ENCODE results near the gene CAMK1G. TPM values are rescaled to one million over a fixed set of nuclear protein-coding genes. Genes with fewer than 3 reads are reported as not detected.
A peak's percentile ranks its signal among the peaks of the same experiment; 100 is the strongest.

The CAMK1G gene
- total and polyA plus RNA-seq, 2 donors = 0.14 to 0.27 TPM

DNA sequence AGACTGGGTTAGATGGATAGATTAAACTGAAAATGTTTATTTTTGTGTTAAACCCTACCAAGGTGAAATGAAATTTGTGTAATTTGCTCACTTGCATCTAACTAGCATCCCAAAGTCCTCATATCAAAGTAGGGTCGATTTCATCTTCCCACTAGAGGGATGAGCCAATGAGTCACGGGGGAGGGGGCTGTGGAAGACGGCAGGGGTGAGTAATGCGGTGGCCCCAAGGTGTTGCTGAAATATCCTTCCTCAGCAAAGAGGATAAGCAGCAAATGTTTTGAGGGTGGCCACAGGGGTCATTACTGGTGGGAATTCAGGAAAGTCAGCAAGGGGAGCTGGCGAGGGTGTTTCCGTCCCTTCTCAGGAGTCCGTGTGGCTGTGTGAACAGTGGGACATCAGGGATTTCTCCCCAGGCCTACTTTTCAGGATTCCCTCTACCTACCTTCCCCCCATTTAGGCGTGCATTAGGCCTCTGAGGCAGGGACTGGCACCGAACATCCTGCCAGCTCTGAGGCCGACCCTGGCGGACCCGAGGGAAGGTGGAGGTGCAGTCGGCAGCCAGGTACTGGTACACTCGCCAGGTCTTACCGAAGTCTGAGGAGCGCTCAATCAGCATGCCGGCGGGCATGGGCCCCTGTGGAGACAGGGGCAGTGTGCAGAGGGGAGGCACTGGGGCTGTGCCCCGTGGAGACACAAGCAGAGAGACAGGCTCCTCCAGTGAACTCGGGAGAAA is 50.7 kb downstream of the CAMK1G start:
- 94% methylated on average over 20 of the region's 20 CpGs for WGBS
- no peaks in the 10 kb centered on the region for H3K4me1 ChIP-seq (ENCODE audit: control insufficient read depth in 2 of 2, insufficient read depth in 2 of 2, low read length in 2 of 2)
- peaks cover 0 to 7% of the 10 kb centered on the region in 2 donors for H3K27me3 ChIP-seq (ENCODE audit: control insufficient read depth in 2 of 2, insufficient read depth in 1 of 2, low read length in 1 of 2)
- H3K27ac ChIP-seq (ENCODE audit: low read depth in 1 of 2, low read length in 1 of 2) = no peak overlapping the region
- no peaks in the 10 kb centered on the region for H3K9me3 ChIP-seq (ENCODE audit: control insufficient read depth in 2 of 2, insufficient read depth in 1 of 2, low read length in 1 of 2)
- H3K36me3 ChIP-seq (ENCODE audit: control insufficient read depth in 2 of 2, insufficient read depth in 2 of 2, low read length in 1 of 2) = no peaks in the 10 kb centered on the region
- no peak for DNase-seq (ENCODE audit: low read depth in 6 of 9, low spot score in 9 of 9)
- no peak overlapping the region for H3K4me3 ChIP-seq (ENCODE audit: low read length in 2 of 2)

DNA sequence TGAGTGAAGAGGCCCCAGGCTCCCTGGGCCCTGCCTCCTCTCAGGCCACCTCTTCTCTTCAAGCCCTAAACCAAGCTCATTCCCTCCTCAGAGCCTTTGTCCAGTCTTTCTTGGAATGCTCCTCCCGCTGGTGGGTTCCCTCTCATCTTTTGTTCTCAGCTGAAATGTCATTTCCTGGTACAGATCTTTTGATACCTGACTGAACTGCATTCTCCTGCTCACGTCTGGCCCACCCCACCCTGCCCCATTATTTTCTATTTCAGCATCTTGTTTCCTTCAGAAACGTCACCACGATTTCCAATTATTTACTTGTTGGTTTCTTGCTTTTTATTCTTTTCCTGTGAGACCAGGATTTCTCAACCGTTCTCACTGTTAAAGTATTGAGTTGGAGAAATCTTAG is 52.3 kb downstream of the CAMK1G start:
- H3K27me3 ChIP-seq (ENCODE audit: control insufficient read depth in 2 of 2, insufficient read depth in 1 of 2, low read length in 1 of 2) = peaks cover 0 to under 1% of the 10 kb centered on the region in 2 donors
- no peaks in the 10 kb centered on the region for H3K4me1 ChIP-seq (ENCODE audit: control insufficient read depth in 2 of 2, insufficient read depth in 2 of 2, low read length in 2 of 2)
- H3K36me3 ChIP-seq (ENCODE audit: control insufficient read depth in 2 of 2, insufficient read depth in 2 of 2, low read length in 1 of 2) = no peaks in the 10 kb centered on the region
- H3K4me3 ChIP-seq (ENCODE audit: low read length in 2 of 2) = no peak overlapping the region
- H3K27ac ChIP-seq (ENCODE audit: low read depth in 1 of 2, low read length in 1 of 2) = no peak overlapping the region
- 88% methylated on average over 5 of the region's 5 CpGs for whole genome bisulfite sequencing
- DNase-seq (ENCODE audit: low read depth in 6 of 9, low spot score in 9 of 9) = no peak
- H3K9me3 ChIP-seq (ENCODE audit: control insufficient read depth in 2 of 2, insufficient read depth in 1 of 2, low read length in 1 of 2) = no peaks in the 10 kb centered on the region

DNA sequence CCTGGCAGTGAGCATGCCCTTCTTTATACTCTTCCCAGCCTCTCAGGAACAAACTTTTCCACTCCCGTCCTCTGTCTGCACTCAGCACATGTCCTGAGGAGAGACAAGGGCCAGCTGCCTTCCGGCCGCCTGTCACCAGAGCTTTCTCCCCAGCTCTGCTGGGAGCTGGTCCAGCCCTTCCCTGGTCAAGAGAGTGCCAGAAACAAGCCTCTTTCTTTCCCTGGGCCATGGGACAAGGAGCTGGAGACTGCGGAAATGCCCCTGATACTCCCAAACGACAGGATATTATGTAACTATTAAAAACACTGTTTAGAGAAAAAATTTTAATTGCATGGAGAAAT is 58.3 kb downstream of the CAMK1G start:
- Histone ChIP-seq H3K36me3 (ENCODE audit: control insufficient read depth in 2 of 2, insufficient read depth in 2 of 2, low read length in 1 of 2) (no peaks in the 10 kb centered on the region), H3K9me3 (ENCODE audit: control insufficient read depth in 2 of 2, insufficient read depth in 1 of 2, low read length in 1 of 2) (no peaks in the 10 kb centered on the region), H3K4me3 (ENCODE audit: low read length in 2 of 2) (no peak overlapping the region), H3K4me1 (ENCODE audit: control insufficient read depth in 2 of 2, insufficient read depth in 2 of 2, low read length in 2 of 2) (peaks cover 0 to 13% of the 10 kb centered on the region in 2 donors), H3K27ac (ENCODE audit: low read depth in 1 of 2, low read length in 1 of 2) (peak overlapping the region in 1 of 2 donors; percentile 3), H3K27me3 (ENCODE audit: control insufficient read depth in 2 of 2, insufficient read depth in 1 of 2, low read length in 1 of 2) (peaks cover 0 to 7% of the 10 kb centered on the region in 2 donors)
- no peak for DNase-seq (ENCODE audit: low read depth in 6 of 9, low spot score in 9 of 9)
- 93% methylated on average over 5 of the region's 5 CpGs for WGBS

DNA sequence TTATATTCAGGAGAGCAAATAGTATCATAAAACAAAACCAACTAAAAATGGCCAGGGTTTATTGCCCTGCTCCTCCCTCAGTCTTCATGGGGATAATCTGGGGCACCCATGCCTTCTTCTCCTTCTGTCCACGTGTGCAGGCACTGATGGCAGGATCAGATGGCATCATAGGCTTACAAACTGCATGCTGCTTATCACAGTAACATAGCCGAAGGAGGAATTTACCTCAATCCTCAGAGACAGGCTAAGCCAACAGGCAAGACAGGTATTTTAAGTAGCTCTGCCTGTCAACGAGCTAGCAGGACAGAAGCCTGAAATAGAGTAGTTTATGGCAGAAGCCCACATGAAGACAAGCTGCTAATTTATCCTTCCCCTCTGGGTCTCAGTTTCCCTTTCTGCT is 59.3 kb downstream of the CAMK1G start:
- WGBS = 71% methylated on average over 3 of the region's 3 CpGs
- H3K27ac ChIP-seq (ENCODE audit: low read depth in 1 of 2, low read length in 1 of 2) = no peak overlapping the region
- no peaks in the 10 kb centered on the region for H3K36me3 ChIP-seq (ENCODE audit: control insufficient read depth in 2 of 2, insufficient read depth in 2 of 2, low read length in 1 of 2)
- no peak overlapping the region for H3K4me3 ChIP-seq (ENCODE audit: low read length in 2 of 2)
- peaks cover 0 to 7% of the 10 kb centered on the region in 2 donors for H3K27me3 ChIP-seq (ENCODE audit: control insufficient read depth in 2 of 2, insufficient read depth in 1 of 2, low read length in 1 of 2)
- peaks cover 0 to 13% of the 10 kb centered on the region in 2 donors for H3K4me1 ChIP-seq (ENCODE audit: control insufficient read depth in 2 of 2, insufficient read depth in 2 of 2, low read length in 2 of 2)
- DNase-seq (ENCODE audit: low read depth in 6 of 9, low spot score in 9 of 9) = no peak
- H3K9me3 ChIP-seq (ENCODE audit: control insufficient read depth in 2 of 2, insufficient read depth in 1 of 2, low read length in 1 of 2) = no peaks in the 10 kb centered on the region

DNA sequence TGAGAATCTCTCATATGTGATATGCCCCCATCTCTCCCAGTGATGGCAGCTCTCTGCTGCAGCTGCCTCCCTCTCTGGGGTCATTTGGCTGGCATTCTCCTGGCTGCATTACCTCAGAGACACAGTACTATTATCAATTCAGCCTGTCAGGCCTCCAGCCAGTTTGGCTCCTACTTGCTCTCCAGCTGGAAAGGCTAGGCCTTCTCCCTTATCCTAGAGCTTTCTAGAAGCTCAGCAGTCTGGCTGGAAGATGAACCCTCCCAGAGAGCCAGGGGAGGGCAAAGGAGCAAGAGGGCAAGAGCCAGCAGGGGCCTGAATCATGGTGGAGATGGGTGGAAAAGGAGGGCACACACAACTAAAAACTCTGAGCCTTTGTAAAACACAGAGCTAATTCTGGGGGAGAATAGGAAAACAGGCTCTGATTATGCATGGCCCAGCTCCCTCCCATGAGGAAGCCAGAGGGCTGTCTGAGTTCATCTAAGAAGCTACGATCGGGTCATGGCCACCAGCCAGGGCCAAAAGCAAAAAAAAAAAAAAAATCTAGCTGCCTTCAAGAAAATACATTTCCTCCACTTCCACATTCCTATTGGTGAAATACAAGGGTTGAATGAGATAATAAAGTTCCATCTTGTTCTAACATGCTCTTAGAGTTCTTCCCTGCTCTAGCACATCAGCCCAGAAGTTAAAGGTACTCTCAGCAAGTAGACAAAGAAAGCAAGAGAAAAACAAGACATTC is 59.9 kb downstream of the CAMK1G start:
- no peak for DNase-seq (ENCODE audit: low read depth in 6 of 9, low spot score in 9 of 9)
- no peaks in the 10 kb centered on the region for H3K36me3 ChIP-seq (ENCODE audit: control insufficient read depth in 2 of 2, insufficient read depth in 2 of 2, low read length in 1 of 2)
- H3K4me1 ChIP-seq (ENCODE audit: control insufficient read depth in 2 of 2, insufficient read depth in 2 of 2, low read length in 2 of 2) = peaks cover 0 to 13% of the 10 kb centered on the region in 2 donors
- peaks cover 0 to 7% of the 10 kb centered on the region in 2 donors for H3K27me3 ChIP-seq (ENCODE audit: control insufficient read depth in 2 of 2, insufficient read depth in 1 of 2, low read length in 1 of 2)
- no peak overlapping the region for H3K27ac ChIP-seq (ENCODE audit: low read depth in 1 of 2, low read length in 1 of 2)
- H3K9me3 ChIP-seq (ENCODE audit: control insufficient read depth in 2 of 2, insufficient read depth in 1 of 2, low read length in 1 of 2) = no peaks in the 10 kb centered on the region
- 89% methylated on average over 2 of the region's 2 CpGs for WGBS
- no peak overlapping the region for H3K4me3 ChIP-seq (ENCODE audit: low read length in 2 of 2)

DNA sequence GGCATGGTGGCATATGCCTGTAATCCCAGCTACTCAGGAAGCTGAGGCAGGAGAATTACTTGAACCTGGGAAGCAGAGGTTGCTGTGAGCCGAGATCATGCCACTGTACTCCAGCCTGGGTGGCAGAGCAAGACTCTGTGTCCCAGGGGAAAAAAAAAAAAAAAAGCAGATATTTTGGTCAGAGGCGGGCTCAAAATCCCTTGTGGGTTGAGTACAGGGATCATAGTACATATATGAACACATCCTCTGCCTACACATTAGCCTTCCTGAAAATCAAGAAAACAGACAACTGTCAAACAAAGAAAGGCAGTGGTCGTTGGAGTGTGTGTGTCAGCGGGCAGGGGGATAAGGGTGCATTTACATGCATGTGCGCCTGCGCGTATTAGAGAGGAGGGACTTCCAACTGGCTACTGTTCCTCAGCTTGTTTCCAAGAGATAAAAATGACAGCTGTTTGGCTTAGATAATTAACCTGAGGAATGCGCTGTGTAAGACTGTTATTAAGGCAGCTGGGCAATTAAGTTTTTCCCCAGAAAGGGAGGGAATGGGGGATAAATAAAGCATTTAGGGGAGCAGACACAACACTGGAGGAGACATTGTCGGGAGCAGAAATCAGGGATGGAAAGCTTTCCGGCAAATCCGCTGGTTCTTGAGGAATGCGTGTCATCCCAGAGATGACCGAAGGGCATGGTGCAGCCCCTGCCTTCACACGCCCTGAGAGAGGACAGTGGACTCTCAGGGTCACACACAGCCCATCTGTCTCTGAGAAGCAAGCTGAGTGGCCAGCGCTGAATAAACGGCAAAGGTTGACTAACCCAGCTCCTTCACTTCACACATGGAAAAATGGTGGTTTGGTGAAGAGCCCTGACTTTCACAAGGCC is 62.3 kb downstream of the CAMK1G start:
- Histone ChIP-seq H3K9me3 (ENCODE audit: control insufficient read depth in 2 of 2, insufficient read depth in 1 of 2, low read length in 1 of 2) (no peaks in the 10 kb centered on the region), H3K27ac (ENCODE audit: low read depth in 1 of 2, low read length in 1 of 2) (no peak overlapping the region), H3K4me3 (ENCODE audit: low read length in 2 of 2) (no peak overlapping the region), H3K36me3 (ENCODE audit: control insufficient read depth in 2 of 2, insufficient read depth in 2 of 2, low read length in 1 of 2) (no peaks in the 10 kb centered on the region), H3K4me1 (ENCODE audit: control insufficient read depth in 2 of 2, insufficient read depth in 2 of 2, low read length in 2 of 2) (peaks cover 0 to 27% of the 10 kb centered on the region in 2 donors), H3K27me3 (ENCODE audit: control insufficient read depth in 2 of 2, insufficient read depth in 1 of 2, low read length in 1 of 2) (peaks cover 0 to 7% of the 10 kb centered on the region in 2 donors)
- no peak for DNase-seq (ENCODE audit: low read depth in 6 of 9, low spot score in 9 of 9)
- WGBS = 92% methylated on average over 16 of the region's 16 CpGs

DNA sequence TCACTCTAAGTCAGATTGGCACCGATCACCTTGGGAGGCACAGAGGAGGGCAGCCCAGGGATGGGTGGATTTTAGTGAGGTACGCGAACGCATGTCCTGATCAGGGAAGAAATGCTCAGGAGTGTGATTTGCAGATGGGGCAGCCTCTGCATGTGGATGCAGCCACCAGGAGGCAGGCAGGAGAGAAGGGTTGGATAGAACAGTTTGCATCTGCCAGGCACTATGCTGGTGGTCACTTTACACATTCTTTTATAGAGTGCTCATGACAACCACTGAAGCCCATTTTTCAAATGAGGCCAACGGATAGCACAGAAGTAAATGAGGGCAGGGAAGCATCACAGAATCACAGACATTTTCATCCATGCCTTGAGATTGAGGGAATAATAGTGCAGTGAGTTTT is 63.0 kb downstream of the CAMK1G start:
- no peak overlapping the region for H3K4me3 ChIP-seq (ENCODE audit: low read length in 2 of 2)
- peaks cover 0 to 4% of the 10 kb centered on the region in 2 donors for H3K27me3 ChIP-seq (ENCODE audit: control insufficient read depth in 2 of 2, insufficient read depth in 1 of 2, low read length in 1 of 2)
- H3K36me3 ChIP-seq (ENCODE audit: control insufficient read depth in 2 of 2, insufficient read depth in 2 of 2, low read length in 1 of 2) = no peaks in the 10 kb centered on the region
- H3K4me1 ChIP-seq (ENCODE audit: control insufficient read depth in 2 of 2, insufficient read depth in 2 of 2, low read length in 2 of 2) = peaks cover 0 to 28% of the 10 kb centered on the region in 2 donors
- WGBS = 98% methylated on average over 5 of the region's 5 CpGs
- no peaks in the 10 kb centered on the region for H3K9me3 ChIP-seq (ENCODE audit: control insufficient read depth in 2 of 2, insufficient read depth in 1 of 2, low read length in 1 of 2)
- DNase-seq (ENCODE audit: low read depth in 6 of 9, low spot score in 9 of 9) = no peak
- no peak overlapping the region for H3K27ac ChIP-seq (ENCODE audit: low read depth in 1 of 2, low read length in 1 of 2)

DNA sequence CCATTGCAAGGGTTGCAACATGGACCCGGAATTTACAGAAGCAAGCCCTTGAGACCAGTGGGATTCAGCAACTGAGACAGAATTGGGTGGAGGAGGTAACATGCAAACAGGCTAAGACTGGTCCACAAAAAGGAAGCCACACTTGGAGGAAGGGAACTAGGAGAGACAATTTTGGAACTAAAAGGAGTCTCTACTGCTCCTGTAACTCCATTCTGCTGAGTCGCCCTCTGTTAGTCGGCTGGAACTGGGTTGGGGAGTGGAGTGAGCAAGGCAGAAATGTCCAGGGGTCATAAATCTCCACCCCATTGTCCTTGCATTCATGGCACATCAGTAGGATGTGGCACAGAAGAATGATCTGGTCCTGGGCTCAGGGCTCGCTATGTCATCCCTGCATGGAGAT is 63.6 kb downstream of the CAMK1G start:
- H3K9me3 ChIP-seq (ENCODE audit: control insufficient read depth in 2 of 2, insufficient read depth in 1 of 2, low read length in 1 of 2) = no peaks in the 10 kb centered on the region
- peaks cover 0 to 3% of the 10 kb centered on the region in 2 donors for H3K27me3 ChIP-seq (ENCODE audit: control insufficient read depth in 2 of 2, insufficient read depth in 1 of 2, low read length in 1 of 2)
- 80% methylated on average over 4 of the region's 4 CpGs for WGBS
- no peaks in the 10 kb centered on the region for H3K36me3 ChIP-seq (ENCODE audit: control insufficient read depth in 2 of 2, insufficient read depth in 2 of 2, low read length in 1 of 2)
- no peak overlapping the region for H3K4me3 ChIP-seq (ENCODE audit: low read length in 2 of 2)
- H3K4me1 ChIP-seq (ENCODE audit: control insufficient read depth in 2 of 2, insufficient read depth in 2 of 2, low read length in 2 of 2) = peaks cover 0 to 25% of the 10 kb centered on the region in 2 donors
- H3K27ac ChIP-seq (ENCODE audit: low read depth in 1 of 2, low read length in 1 of 2) = no peak overlapping the region
- no peak for DNase-seq (ENCODE audit: low read depth in 6 of 9, low spot score in 9 of 9)

DNA sequence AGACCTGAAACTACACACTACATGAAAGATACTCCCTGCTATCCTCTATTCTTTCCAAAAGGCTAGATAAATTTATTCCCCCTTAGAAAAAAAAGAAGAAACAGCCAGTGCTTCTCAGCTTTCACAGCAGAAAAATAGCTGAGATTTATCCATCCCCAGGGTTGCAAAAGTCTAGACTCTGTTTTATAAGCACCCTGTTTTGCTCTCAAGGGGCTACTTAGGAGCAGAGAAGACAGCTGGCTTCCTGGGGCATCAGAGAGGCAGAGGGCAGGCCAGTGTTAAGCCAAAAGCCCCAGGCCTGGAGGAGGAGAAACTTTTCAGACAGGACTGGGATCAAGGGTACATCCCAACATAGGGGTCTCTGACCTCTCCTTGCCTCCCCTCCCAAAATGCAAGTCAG is 64.8 kb downstream of the CAMK1G start:
- Histone ChIP-seq H3K9me3 (ENCODE audit: control insufficient read depth in 2 of 2, insufficient read depth in 1 of 2, low read length in 1 of 2) (no peaks in the 10 kb centered on the region), H3K4me1 (ENCODE audit: control insufficient read depth in 2 of 2, insufficient read depth in 2 of 2, low read length in 2 of 2) (peaks cover 0 to 22% of the 10 kb centered on the region in 2 donors), H3K27me3 (ENCODE audit: control insufficient read depth in 2 of 2, insufficient read depth in 1 of 2, low read length in 1 of 2) (peaks cover 0 to under 1% of the 10 kb centered on the region in 2 donors), H3K36me3 (ENCODE audit: control insufficient read depth in 2 of 2, insufficient read depth in 2 of 2, low read length in 1 of 2) (no peaks in the 10 kb centered on the region), H3K4me3 (ENCODE audit: low read length in 2 of 2) (no peak overlapping the region), H3K27ac (ENCODE audit: low read depth in 1 of 2, low read length in 1 of 2) (no peak overlapping the region)
- DNase-seq (ENCODE audit: low read depth in 6 of 9, low spot score in 9 of 9) = no peak

Data from thymus (tissue), 11 donors.